Glutamatergic neuron (in vitro differentiated cells): ENCODE measurements around the gene NNAT. TPM values are rescaled to one million over a fixed set of nuclear protein-coding genes. Genes with fewer than 3 reads are reported as not detected.
A peak's percentile ranks its signal among the peaks of the same experiment; 100 is the strongest.

ENCODE experiments used
- DNase-seq: peaks from one replicate; pipeline ENCODE4 v3.0.0; 2022
- H3K27ac Mint-ChIP-seq: one replicate; pipeline ENCODE4 v1.8.0; 2020; ENCODE audit warnings: mild to moderate bottlenecking, mixed read lengths, inconsistent platforms; ENCODE audit not compliant: unreplicated experiment
- H3K27me3 Mint-ChIP-seq: one replicate; pipeline ENCODE4 v1.8.0; 2020; ENCODE audit warnings: mild to moderate bottlenecking, moderate library complexity, mixed read lengths, inconsistent platforms; ENCODE audit not compliant: unreplicated experiment
- H3K36me3 Mint-ChIP-seq: one replicate; pipeline ENCODE4 v1.8.0; 2020; ENCODE audit warnings: mild to moderate bottlenecking, mixed read lengths, inconsistent platforms; ENCODE audit not compliant: unreplicated experiment
- H3K4me1 Mint-ChIP-seq: one replicate; pipeline ENCODE4 v1.8.0; 2020; ENCODE audit warnings: mild to moderate bottlenecking, low read depth, mixed read lengths, inconsistent platforms; ENCODE audit not compliant: unreplicated experiment
- H3K4me3 Mint-ChIP-seq: one replicate; pipeline ENCODE4 v1.8.0; 2020; ENCODE audit warnings: mild to moderate bottlenecking, mixed read lengths, inconsistent platforms; ENCODE audit not compliant: unreplicated experiment
- H3K9me3 Mint-ChIP-seq: one replicate; pipeline ENCODE4 v1.8.0; 2020; ENCODE audit warnings: mild to moderate bottlenecking, moderate library complexity, mixed read lengths, inconsistent platforms; ENCODE audit not compliant: unreplicated experiment
- CTCF ChIP-seq: fragments of 200-600 bp; sonication (generic); IDR thresholded peaks from one replicate; pipeline ENCODE4 v1.5.0; 2021; ENCODE audit not compliant: partially characterized antibody, unreplicated experiment
- total RNA-seq: library from RNA; stranded (reverse); fragmentation: NEBNext Ultra II Directional; extraction: Animal tissue kit (Norgen Biotek cat#: 25700); gene quantifications from one replicate; pipeline ENCODE4 v1.2.1, GENCODE V29; 2021; ENCODE audit not compliant: unreplicated experiment

Gene NNAT
- total RNA-seq, 1 donor from 2014 or later = 1,047 TPM

- peaks cover 15% of the 10 kb centered on the region for H3K4me1 Mint-ChIP-seq
- peaks cover 19% of the 10 kb centered on the region for H3K36me3 Mint-ChIP-seq
- DNase-seq = no peak
- peaks cover 9% of the 10 kb centered on the region for H3K9me3 Mint-ChIP-seq
- TF ChIP-seq CTCF = no peak
- no peak overlapping the region for H3K4me3 Mint-ChIP-seq
- H3K27ac Mint-ChIP-seq = no peak overlapping the region
- H3K27me3 Mint-ChIP-seq = peaks cover 3% of the 10 kb centered on the region
These were observed 45.8 kb upstream of the NNAT start for GRCh38 chr20:37475252-37475651.

GRCh38 chr20:37477041-37477440 lies 44.0 kb upstream of the NNAT start:
- Mint-ChIP-seq H3K27ac (no peak overlapping the region), H3K4me3 (no peak overlapping the region), H3K27me3 (peaks cover 3% of the 10 kb centered on the region), H3K4me1 (peaks cover 15% of the 10 kb centered on the region), H3K9me3 (peaks cover 9% of the 10 kb centered on the region), H3K36me3 (peaks cover 16% of the 10 kb centered on the region)
- DNase-seq = no peak
- TF ChIP-seq CTCF = no peak

GRCh38 chr20:37479266-37479665 lies 41.8 kb upstream of the NNAT start:
- peaks cover 3% of the 10 kb centered on the region for H3K27me3 Mint-ChIP-seq
- H3K36me3 Mint-ChIP-seq = peaks cover 16% of the 10 kb centered on the region
- peaks cover 9% of the 10 kb centered on the region for H3K9me3 Mint-ChIP-seq
- no peak overlapping the region for H3K27ac Mint-ChIP-seq
- no peak for DNase-seq
- H3K4me1 Mint-ChIP-seq = peaks cover 11% of the 10 kb centered on the region
- no peak for TF ChIP-seq CTCF
- peak overlapping the region; percentile 9 for H3K4me3 Mint-ChIP-seq

GRCh38 chr20:37479925-37480691 lies 40.9 kb upstream of the NNAT start:
- no peak for TF ChIP-seq CTCF
- H3K9me3 Mint-ChIP-seq = peaks cover 9% of the 10 kb centered on the region
- H3K36me3 Mint-ChIP-seq = peaks cover 16% of the 10 kb centered on the region
- peaks cover 11% of the 10 kb centered on the region for H3K4me1 Mint-ChIP-seq
- H3K27me3 Mint-ChIP-seq = peaks cover 3% of the 10 kb centered on the region
- DNase-seq = no peak
- H3K27ac Mint-ChIP-seq = no peak overlapping the region
- peak overlapping the region; percentile 2 for H3K4me3 Mint-ChIP-seq

- Mint-ChIP-seq H3K4me1 (peaks cover 11% of the 10 kb centered on the region), H3K27ac (no peak overlapping the region), H3K27me3 (peaks cover 3% of the 10 kb centered on the region), H3K9me3 (peaks cover 7% of the 10 kb centered on the region), H3K4me3 (no peak overlapping the region), H3K36me3 (peaks cover 10% of the 10 kb centered on the region)
- TF ChIP-seq CTCF = no peak
- no peak for DNase-seq
These were observed 40.1 kb upstream of the NNAT start for GRCh38 chr20:37480919-37481318.
